Measurements from ENCODE around the gene MARCHF9.

DNA sequence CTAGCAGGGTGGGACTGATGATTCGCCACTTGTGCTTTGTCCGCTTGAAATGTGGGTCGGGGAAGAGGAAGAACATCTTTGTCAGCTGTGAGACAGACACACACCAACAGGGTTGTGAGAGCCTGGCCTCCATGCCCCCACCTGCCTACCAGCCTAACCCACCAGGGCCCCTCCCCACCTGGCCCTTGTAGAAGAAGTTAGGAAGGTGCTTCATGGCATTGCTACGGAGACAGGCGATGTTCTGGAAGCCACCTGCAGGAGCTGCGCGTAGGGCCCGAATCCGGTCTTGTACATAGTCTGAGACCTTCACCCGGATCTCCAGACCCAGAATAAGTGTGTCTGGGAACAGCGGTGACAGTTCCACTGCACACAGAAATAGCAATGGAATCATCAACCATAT is 14.7 kb downstream of the MARCHF9 start:
- TF ChIP-seq, protein P1, sequence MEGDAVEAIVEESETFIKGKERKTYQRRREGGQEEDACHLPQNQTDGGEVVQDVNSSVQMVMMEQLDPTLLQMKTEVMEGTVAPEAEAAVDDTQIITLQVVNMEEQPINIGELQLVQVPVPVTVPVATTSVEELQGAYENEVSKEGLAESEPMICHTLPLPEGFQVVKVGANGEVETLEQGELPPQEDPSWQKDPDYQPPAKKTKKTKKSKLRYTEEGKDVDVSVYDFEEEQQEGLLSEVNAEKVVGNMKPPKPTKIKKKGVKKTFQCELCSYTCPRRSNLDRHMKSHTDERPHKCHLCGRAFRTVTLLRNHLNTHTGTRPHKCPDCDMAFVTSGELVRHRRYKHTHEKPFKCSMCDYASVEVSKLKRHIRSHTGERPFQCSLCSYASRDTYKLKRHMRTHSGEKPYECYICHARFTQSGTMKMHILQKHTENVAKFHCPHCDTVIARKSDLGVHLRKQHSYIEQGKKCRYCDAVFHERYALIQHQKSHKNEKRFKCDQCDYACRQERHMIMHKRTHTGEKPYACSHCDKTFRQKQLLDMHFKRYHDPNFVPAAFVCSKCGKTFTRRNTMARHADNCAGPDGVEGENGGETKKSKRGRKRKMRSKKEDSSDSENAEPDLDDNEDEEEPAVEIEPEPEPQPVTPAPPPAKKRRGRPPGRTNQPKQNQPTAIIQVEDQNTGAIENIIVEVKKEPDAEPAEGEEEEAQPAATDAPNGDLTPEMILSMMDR (IDR thresholded peaks at IDR 0.05 in 2 of 3, conservative IDR thresholded peaks at IDR 0.05 in 1 of 3; ENCODE audit: borderline replicate concordance in 1 of 3, insufficient read depth in 1 of 3, low read depth in 2 of 3, low read length in 2 of 3) = no peak
- TF ChIP-seq, protein P2, sequence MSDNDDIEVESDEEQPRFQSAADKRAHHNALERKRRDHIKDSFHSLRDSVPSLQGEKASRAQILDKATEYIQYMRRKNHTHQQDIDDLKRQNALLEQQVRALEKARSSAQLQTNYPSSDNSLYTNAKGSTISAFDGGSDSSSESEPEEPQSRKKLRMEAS (IDR thresholded peaks at IDR 0.05) = no peak

All from HCT116 (cell line).